Tibial nerve (tissue), 4 donors: Measurements from ENCODE around the gene CYP27A1.

Source experiments
- CTCF ChIP-seq, 5 experiments: fragments of 200-600 bp in 3 of 5; fragments of 450-650 bp in 2 of 5; sonication (generic) in 3 of 5; IDR thresholded peaks; one replicate each; pipeline ENCODE4 v1.5.1; 2016 to 2019; ENCODE audit warnings: antibody characterized with exemption in 5 of 5, mild to moderate bottlenecking in 3 of 5, moderate library complexity in 2 of 5
- EP300 ChIP-seq, 2 donors: sonication (generic); formaldehyde crosslinking; IDR thresholded peaks; one replicate each; pipeline ENCODE4 v1.6.1; 2017; ENCODE audit warnings: antibody characterized with exemption in 2 of 2, mild to moderate bottlenecking in 1 of 2

- TF ChIP-seq EP300 (IDR thresholded peaks at IDR 0.05) (no peak), CTCF (IDR thresholded peaks at IDR 0.05) (no peak)
These were observed 4.2 kb downstream of the CYP27A1 start for GRCh38 chr2:218786133-218786532.
